GM12801 (cell line): ENCODE data around the gene AIFM3.

Experiments used
- TF ChIP-seq, protein P1 (sequence below): IDR thresholded peaks from one replicate; pipeline ENCODE4 v1.5.1; 2011; ENCODE audit warnings: control low read depth; ENCODE audit not compliant: insufficient read length; ENCODE audit errors: extremely low read depth

AIFM3 gene

GRCh38 chr22:20980523-20980922 lies 13.5 kb downstream of the AIFM3 start:
- TF ChIP-seq, protein P1, sequence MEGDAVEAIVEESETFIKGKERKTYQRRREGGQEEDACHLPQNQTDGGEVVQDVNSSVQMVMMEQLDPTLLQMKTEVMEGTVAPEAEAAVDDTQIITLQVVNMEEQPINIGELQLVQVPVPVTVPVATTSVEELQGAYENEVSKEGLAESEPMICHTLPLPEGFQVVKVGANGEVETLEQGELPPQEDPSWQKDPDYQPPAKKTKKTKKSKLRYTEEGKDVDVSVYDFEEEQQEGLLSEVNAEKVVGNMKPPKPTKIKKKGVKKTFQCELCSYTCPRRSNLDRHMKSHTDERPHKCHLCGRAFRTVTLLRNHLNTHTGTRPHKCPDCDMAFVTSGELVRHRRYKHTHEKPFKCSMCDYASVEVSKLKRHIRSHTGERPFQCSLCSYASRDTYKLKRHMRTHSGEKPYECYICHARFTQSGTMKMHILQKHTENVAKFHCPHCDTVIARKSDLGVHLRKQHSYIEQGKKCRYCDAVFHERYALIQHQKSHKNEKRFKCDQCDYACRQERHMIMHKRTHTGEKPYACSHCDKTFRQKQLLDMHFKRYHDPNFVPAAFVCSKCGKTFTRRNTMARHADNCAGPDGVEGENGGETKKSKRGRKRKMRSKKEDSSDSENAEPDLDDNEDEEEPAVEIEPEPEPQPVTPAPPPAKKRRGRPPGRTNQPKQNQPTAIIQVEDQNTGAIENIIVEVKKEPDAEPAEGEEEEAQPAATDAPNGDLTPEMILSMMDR: no peak

DNA sequence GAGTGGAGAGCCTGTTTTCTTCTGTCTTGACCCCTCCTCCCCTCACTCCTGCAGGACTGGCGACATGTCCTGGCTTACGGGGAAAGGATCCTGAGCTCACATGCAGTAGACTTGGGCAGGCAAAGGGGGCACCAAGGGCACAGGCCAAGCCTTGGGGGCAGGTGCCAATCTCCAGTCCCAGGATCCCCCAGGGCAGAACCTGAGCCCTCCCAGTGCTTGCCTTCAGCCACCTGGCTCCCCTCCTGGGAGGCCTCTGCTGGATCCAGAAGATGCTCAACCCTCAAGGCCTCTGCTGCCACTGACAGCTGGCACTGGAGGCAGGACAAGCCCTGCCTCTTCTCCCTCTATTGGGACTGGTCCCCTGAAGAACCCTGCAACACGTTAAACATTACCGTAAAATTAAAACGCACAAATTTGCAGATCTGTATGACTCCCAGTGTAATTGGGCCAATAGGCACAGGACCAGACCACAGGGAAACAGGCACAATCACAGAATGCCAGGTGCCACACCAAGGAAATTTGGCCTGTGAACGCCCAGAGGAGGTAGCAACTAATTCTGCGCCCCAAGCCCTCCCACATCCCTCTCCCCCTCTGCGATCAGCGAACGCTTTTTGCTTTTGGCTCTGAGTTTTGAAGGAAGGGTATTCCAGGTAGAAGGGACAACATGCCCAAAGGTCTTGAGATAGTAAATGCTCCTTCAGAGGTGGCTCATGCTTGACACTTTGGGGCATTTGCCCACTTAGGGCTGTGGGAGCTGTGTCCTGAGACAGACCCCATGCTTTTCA lies 14.1 kb downstream of the AIFM3 start:
- TF ChIP-seq, protein P1: no peak

- TF ChIP-seq, protein P1: no peak
Observed at GRCh38 chr22:20981787-20982562, 14.9 kb downstream of the AIFM3 start, which contains the start of gene LZTR1. LZTR1 (plus strand) TSS chr22:20982297; CDS start chr22:20982372, 75 bp downstream.

- TF ChIP-seq, protein P1: no peak
Observed at GRCh38 chr22:20982563-20982882, 15.5 kb downstream of the AIFM3 start.

DNA sequence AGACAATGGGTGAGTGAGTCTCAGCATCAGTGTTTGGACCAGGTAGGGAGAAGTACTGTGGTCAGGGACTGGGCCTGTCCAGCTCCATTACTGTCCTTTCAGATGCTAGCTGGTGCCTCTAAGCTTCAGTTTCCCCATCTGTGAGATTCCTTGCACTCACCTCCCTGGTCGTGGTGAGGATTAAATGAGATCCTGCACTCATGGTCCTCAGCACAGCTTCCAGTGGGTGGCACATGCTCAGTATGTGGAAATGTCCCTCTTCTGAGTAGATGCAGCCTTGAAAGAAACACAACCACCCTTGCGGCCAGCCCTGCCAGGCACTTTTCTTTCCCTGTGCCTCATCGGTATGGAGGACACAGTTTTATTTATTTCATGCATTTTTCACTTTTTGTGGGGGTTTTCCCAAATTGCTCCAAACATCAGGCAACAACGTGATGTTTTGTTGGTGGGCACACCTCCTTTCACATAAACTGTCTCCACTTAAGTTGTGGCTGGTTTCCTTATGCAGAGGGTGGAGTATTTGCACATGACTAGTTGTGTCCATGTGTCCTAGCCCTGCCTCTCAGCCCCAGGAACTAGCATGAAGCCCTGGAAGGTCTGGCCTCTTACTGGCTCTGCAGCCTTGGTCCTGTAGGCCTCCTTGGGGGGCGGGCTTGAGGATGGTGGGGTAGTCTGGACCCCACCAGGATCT lies 16.2 kb downstream of the AIFM3 start:
- TF ChIP-seq, protein P1: no peak

- TF ChIP-seq, protein P1: no peak
Observed at GRCh38 chr22:20985720-20986119, 18.7 kb downstream of the AIFM3 start.

DNA sequence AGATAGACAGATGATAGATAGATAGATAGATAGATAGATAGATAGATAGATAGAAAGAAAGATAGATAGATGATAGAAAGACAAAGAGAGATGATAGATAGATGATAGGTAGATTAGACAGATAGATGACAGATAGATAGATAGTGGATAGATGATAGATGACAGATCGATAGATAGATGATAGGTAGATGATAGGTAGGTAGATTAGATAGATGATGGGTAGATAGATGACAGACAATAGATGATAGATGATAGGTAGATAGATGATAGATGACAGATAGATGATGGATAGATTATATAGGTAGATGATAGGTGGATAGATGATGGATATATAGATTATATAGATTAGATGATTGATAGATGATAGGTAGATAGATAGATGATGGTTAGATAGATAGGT lies 19.3 kb downstream of the AIFM3 start:
- TF ChIP-seq, protein P1: no peak
